ENCODE results near the gene HHAT.

- no peak for TF ChIP-seq ZFX (IDR thresholded peaks at IDR 0.05)
- TF ChIP-seq CTCF (conservative IDR thresholded peaks at IDR 0.05): no peak
These were observed 341.2 kb downstream of the HHAT start for GRCh38 chr1:210669951-210670350.
